Measurements from ENCODE around the gene SERTAD1.

Gene SERTAD1

GRCh38 chr19:40374084-40374483 is 51.7 kb downstream of the SERTAD1 start:
- no peak for DNase-seq

- DNase-seq, result no peak
These were observed 54.0 kb downstream of the SERTAD1 start for GRCh38 chr19:40371802-40372122.

Data from stimulated activated naive CD4-positive, alpha-beta T cell (primary cell).